H1 (cell line): ENCODE results near the gene METTL6. TPM values are rescaled to one million over a fixed set of nuclear protein-coding genes. Genes with fewer than 3 reads are reported as not detected.

Experiments
- CTCF ChIA-PET: fragments of 300-600 bp; sonication (Branson Sonifier 250); formaldehyde crosslinking; loops from one replicate; lab custom pipeline; 2021; ENCODE audit not compliant: partially characterized antibody; lab: Charles Lee
- POLR2A ChIA-PET: fragments of 300-600 bp; sonication (Branson Sonifier 250); formaldehyde crosslinking; loops from one replicate; lab custom pipeline; 2021; ENCODE audit warnings: inconsistent platforms; ENCODE audit not compliant: partially characterized antibody; lab: Charles Lee
- DNase-seq, 2 experiments: peaks; one replicate each; pipeline versions ENCODE4 v3.0.0 to v3.0.0-alpha.2; 2010 to 2022; ENCODE audit warnings: low spot score in 2 of 2, low read depth in 1 of 2, mixed read lengths in 1 of 2
- FAIRE-seq: peaks from 2 replicates; lab custom pipeline; 2011; peaks lifted over from hg19 to GRCh38; lab: Jason Lieb, UNC
- H2AFZ ChIP-seq: 2 replicates; pipeline ENCODE4 v1.8.1; 2012; ENCODE audit warnings: low read length, inconsistent platforms
- H2AK5ac ChIP-seq: 2 replicates; pipeline ENCODE4 v1.6.1; 2013; ENCODE audit warnings: low read depth, low read length
- H2BK120ac ChIP-seq: replicated peaks from 2 replicates; pipeline ENCODE3; 2013; ENCODE audit warnings: low read depth, low read length, inconsistent platforms
- H2BK12ac ChIP-seq: 2 replicates; pipeline ENCODE4 v1.6.1; 2013; ENCODE audit warnings: low read depth, low read length
- H2BK15ac ChIP-seq: 2 replicates; pipeline ENCODE4 v1.6.1; 2013; ENCODE audit warnings: low read length
- H2BK20ac ChIP-seq: 2 replicates; pipeline ENCODE4 v1.6.1; 2013; ENCODE audit warnings: low read length
- H2BK5ac ChIP-seq: 2 replicates; pipeline ENCODE4 v1.6.1; 2013; ENCODE audit warnings: low read depth, low read length
- H3K14ac ChIP-seq: 2 replicates; pipeline ENCODE4 v1.6.1; 2013; ENCODE audit warnings: inconsistent platforms; ENCODE audit not compliant: insufficient read length
- H3K18ac ChIP-seq: 2 replicates; pipeline ENCODE4 v1.6.1; 2013; ENCODE audit warnings: low read length; ENCODE audit errors: extremely low read depth
- H3K23ac ChIP-seq: 2 replicates; pipeline ENCODE4 v1.6.1; 2013; ENCODE audit warnings: inconsistent platforms; ENCODE audit not compliant: insufficient read length
- H3K23me2 ChIP-seq: 2 replicates; pipeline ENCODE4 v1.6.1; 2013; ENCODE audit warnings: low read depth, low read length
- H3K27ac ChIP-seq: 2 replicates; pipeline ENCODE4 v1.6.1; 2011; ENCODE audit warnings: low read depth, low read length, inconsistent platforms
- H3K27me3 ChIP-seq, 4 experiments: replicated peaks in 1 of 4; 1 replicate in 1 of 4; 2 replicates in 3 of 4; pipeline versions ENCODE4 v1.6.1 to v1.8.1; 2011 to 2013; ENCODE audit warnings: low read length in 3 of 4, mild to moderate bottlenecking in 3 of 4, inconsistent platforms in 2 of 4, mixed read lengths in 2 of 4, moderate library complexity in 1 of 4; ENCODE audit not compliant: control insufficient read depth in 3 of 4, insufficient read depth in 3 of 4; ENCODE audit errors: extremely low read depth in 1 of 4
- H3K36me3 ChIP-seq, 4 experiments: 2 replicates each; pipeline versions ENCODE4 v1.6.1 to v1.8.1; 2011 to 2013; ENCODE audit warnings: mild to moderate bottlenecking in 4 of 4, low read length in 3 of 4, moderate library complexity in 2 of 4, control low read depth in 1 of 4, inconsistent platforms in 1 of 4; ENCODE audit not compliant: insufficient read depth in 4 of 4, control insufficient read depth in 2 of 4
- H3K4ac ChIP-seq: replicated peaks from 2 replicates; pipeline ENCODE3; 2013; ENCODE audit warnings: low read length, low read depth, mixed read lengths, inconsistent platforms; ENCODE audit not compliant: insufficient read length
- H3K4me1 ChIP-seq, 4 experiments: replicated peaks in 1 of 4; 1 replicate in 1 of 4; 2 replicates in 3 of 4; pipeline versions ENCODE4 v1.6.1 to v1.8.1; 2011 to 2013; ENCODE audit warnings: low read length in 3 of 4, inconsistent platforms in 2 of 4, mixed read lengths in 1 of 4; ENCODE audit not compliant: insufficient read depth in 4 of 4, control insufficient read depth in 3 of 4
- H3K4me2 ChIP-seq, 2 experiments: 2 replicates each; pipeline versions ENCODE4 v1.6.1 to v1.8.1; 2011 to 2013; ENCODE audit warnings: low read depth in 2 of 2, low read length in 2 of 2, control low read depth in 1 of 2, inconsistent platforms in 1 of 2, mild to moderate bottlenecking in 1 of 2; ENCODE audit not compliant: insufficient read depth in 1 of 2
- H3K4me3 ChIP-seq, 4 experiments: fragments of 200-600, 300-600 bp in 1 of 4; sonication (generic), shearing (Covaris generic), sonication (Bioruptor Twin) in 1 of 4; 2 replicates each; pipeline versions ENCODE4 v1.5.1 to v1.8.1; 2011 to 2016; ENCODE audit warnings: low read length in 4 of 4, low read depth in 3 of 4, control low read depth in 2 of 4, inconsistent platforms in 2 of 4, mild to moderate bottlenecking in 2 of 4, mixed read lengths in 1 of 4, moderate library complexity in 1 of 4; ENCODE audit not compliant: insufficient read depth in 2 of 4; ENCODE audit errors: extremely low read depth in 1 of 4
- H3K56ac ChIP-seq: replicated peaks from 2 replicates; pipeline ENCODE3; 2013; ENCODE audit warnings: low read depth, mild to moderate bottlenecking, mixed read lengths, low read length, inconsistent platforms; ENCODE audit not compliant: insufficient read length
- H3K79me1 ChIP-seq: 2 replicates; pipeline ENCODE4 v1.6.1; 2013; ENCODE audit warnings: low read depth, low read length, control low read depth
- H3K79me2 ChIP-seq, 2 experiments: 2 replicates each; pipeline versions ENCODE4 v1.6.1 to v1.8.1; 2012 to 2013; ENCODE audit warnings: low read length in 2 of 2, mild to moderate bottlenecking in 2 of 2, inconsistent platforms in 1 of 2; ENCODE audit not compliant: insufficient read depth in 2 of 2, control insufficient read depth in 1 of 2
- H3K9ac ChIP-seq, 4 experiments: replicated peaks in 1 of 4; 1 replicate in 1 of 4; 2 replicates in 3 of 4; pipeline versions ENCODE4 v1.6.1 to v1.8.1; 2011 to 2013; ENCODE audit warnings: low read depth in 3 of 4, low read length in 3 of 4, control low read depth in 2 of 4, mild to moderate bottlenecking in 2 of 4, moderate library complexity in 2 of 4, inconsistent platforms in 1 of 4; ENCODE audit errors: extremely low read depth in 1 of 4
- H3K9me3 ChIP-seq, 2 experiments: 2 replicates each; pipeline versions ENCODE4 v1.6.1 to v1.8.1; 2012 to 2013; ENCODE audit warnings: mild to moderate bottlenecking in 2 of 2, moderate library complexity in 2 of 2, control low read depth in 1 of 2, inconsistent platforms in 1 of 2, low read depth in 1 of 2, low read length in 1 of 2, mixed read lengths in 1 of 2; ENCODE audit not compliant: insufficient read depth in 2 of 2
- H4K20me1 ChIP-seq, 2 experiments: replicated peaks in 1 of 2; 2 replicates each; pipeline versions ENCODE3 to v1.8.1; 2011 to 2013; ENCODE audit warnings: inconsistent platforms in 2 of 2, low read length in 2 of 2, mild to moderate bottlenecking in 1 of 2; ENCODE audit not compliant: insufficient read depth in 2 of 2, control insufficient read depth in 1 of 2
- H4K5ac ChIP-seq: 2 replicates; pipeline ENCODE4 v1.6.1; 2013; ENCODE audit warnings: low read length, low read depth, mixed read lengths, inconsistent platforms; ENCODE audit not compliant: insufficient read length
- H4K8ac ChIP-seq: 2 replicates; pipeline ENCODE4 v1.8.0; 2013; ENCODE audit warnings: mild to moderate bottlenecking, moderate library complexity, low read length, inconsistent platforms; ENCODE audit not compliant: insufficient read depth; ENCODE audit errors: extremely low read depth
- H4K91ac ChIP-seq: replicated peaks from 2 replicates; pipeline ENCODE3; 2013; ENCODE audit warnings: low read length, mixed read lengths, inconsistent platforms; ENCODE audit not compliant: insufficient read length
- BACH1 ChIP-seq: IDR thresholded peaks from 2 replicates; pipeline ENCODE4 v1.6.1; 2012; ENCODE audit warnings: low read length, improper control_type of control experiment
- CHD2 ChIP-seq: IDR thresholded peaks from 2 replicates; pipeline ENCODE4 v1.6.1; 2012; ENCODE audit warnings: low read length, improper control_type of control experiment
- CTBP2 ChIP-seq: IDR thresholded peaks from 2 replicates; pipeline ENCODE4 v1.7.0; 2011; ENCODE audit warnings: borderline replicate concordance, mild to moderate bottlenecking, moderate library complexity, mixed read lengths, low read length; ENCODE audit not compliant: insufficient read depth, insufficient read length
- EP300 ChIP-seq, 2 experiments: IDR thresholded peaks; 1 replicate in 1 of 2; 2 replicates in 1 of 2; pipeline ENCODE4 v1.6.1; 2011 to 2012; ENCODE audit warnings: low read depth in 2 of 2, low read length in 2 of 2, mild to moderate bottlenecking in 2 of 2, borderline replicate concordance in 1 of 2, inconsistent platforms in 1 of 2, moderate library complexity in 1 of 2
- WGBS, 2 experiments: shearing (Covaris generic) in 1 of 2; methylation state at CpG; one replicate each; pipeline versions ENCODE4 v1.1.6 to v1.1.7; 2013 to 2015; ENCODE audit warnings: low lambda C conversion rate in 2 of 2, mixed read lengths in 2 of 2, inconsistent platforms in 1 of 2, low coverage in 1 of 2, missing lambda C conversion rate in 1 of 2; ENCODE audit not compliant: insufficient replicate concordance in 2 of 2, insufficient coverage in 1 of 2, insufficient read length in 1 of 2; ENCODE audit errors: extremely low coverage in 1 of 2, missing lambda C conversion rate in 1 of 2; 5-methylcytosine and 5-hydroxymethylcytosine counted together
- polyA plus RNA-seq, 7 experiments: library from polyadenylated mRNA; depleted of rRNA in 3 of 7; stranded (reverse) in 5 of 7; unstranded in 2 of 7; fragments of >200 nt in 5 of 7; fragments of 200-250 nt in 2 of 7; gene quantifications; 1 replicate in 5 of 7; 2 replicates in 1 of 7; 4 replicates in 1 of 7; pipeline versions ENCODE4 v1.2.1 to v1.2.3, GENCODE V29; 2011 to 2013; ENCODE audit warnings: missing spikeins in 2 of 7, mixed read lengths in 2 of 7
- total RNA-seq: library from RNA; stranded (reverse); fragmentation: NEBNext Ultra II Directional; extraction: Animal tissue kit (Norgen Biotek cat#: 25700); gene quantifications from 2 replicates; pipeline ENCODE4 v1.2.1, GENCODE V29; 2021

The METTL6 gene
- total and polyA plus RNA-seq, 2 of the 8 experiments (the other 6 are each of a cell fraction or from before 2014, with no cell fraction given) = 18.4 to 20.0 TPM

GRCh38 chr3:15471861-15472260 is 44.5 kb upstream of the METTL6 start:
- Histone ChIP-seq H2BK5ac (no peak overlapping the region), H3K14ac (no peak overlapping the region), H3K27me3 (no peaks in the 10 kb centered on the region), H2BK12ac (no peak overlapping the region), H3K79me2 (no peaks in the 10 kb centered on the region), H3K9me3 (no peaks in the 10 kb centered on the region), H3K4ac (no peak overlapping the region), H3K9ac (no peak overlapping the region), H4K8ac (no peak overlapping the region), H3K23ac (no peak overlapping the region), H3K36me3 (no peaks in the 10 kb centered on the region), H2AK5ac (no peak overlapping the region), H2BK20ac (no peak overlapping the region), H4K5ac (no peak overlapping the region), H3K79me1 (no peaks in the 10 kb centered on the region), H3K27ac (no peak overlapping the region), H4K20me1 (no peaks in the 10 kb centered on the region), H2AFZ (no peak overlapping the region), H3K4me2 (no peak overlapping the region), H2BK120ac (no peak overlapping the region), H3K18ac (no peak overlapping the region), H3K56ac (no peak overlapping the region), H3K4me1 (peaks cover 0 to 2% (median 0%) of the 10 kb centered on the region in 4 experiments; a peak in 1 of 7 replicates), H2BK15ac (no peak overlapping the region), H4K91ac (no peak overlapping the region), H3K4me3 (no peak overlapping the region), H3K23me2 (no peaks in the 10 kb centered on the region; the same call in 1 of the 2 replicates)
- CTCF ChIA-PET = interaction anchor here (0.7 to 2.0 kb wide), 7 partner anchors 9 to 204 kb away, joined by 3 to 5 read pairs (median 4); no protein-coding TSS in a partner anchor
- 85% methylated on average over 3 of the region's 3 CpGs; no CpG with 5 or more reads in 1 of the 2 experiments for WGBS, 2 experiments
- no peak for DNase-seq
- POLR2A ChIA-PET = interaction anchor here (0.7 kb wide), 1 partner anchor 16 kb away, joined by 3 read pairs; no protein-coding TSS in a partner anchor
- FAIRE-seq = no peak
- no peak for TF ChIP-seq EP300 (IDR thresholded peaks at IDR 0.05; ENCODE audit: borderline replicate concordance in 1 of 2, low read depth in 2 of 2, low read length in 2 of 2)
- no peak for TF ChIP-seq CHD2
- TF ChIP-seq CTBP2 = no peak
- no peak for TF ChIP-seq BACH1
